HG02884 (cell line): ENCODE data around the gene TNXB.
"Not testable (repeated sequence)": the region's sequence is repeated elsewhere in the genome, so short reads cannot be mapped to it uniquely, and the experiment has no call there.

Source experiments
- ATAC-seq: cut with Tn5 transposase; IDR thresholded peaks from one replicate; pipeline ENCODE4 v1.9.1; 2021; ENCODE audit warnings: mild to moderate bottlenecking, moderate library complexity; ENCODE audit not compliant: unreplicated experiment

The TNXB gene

GRCh38 chr6:32067521-32067920, 41.6 kb downstream of the TNXB start:
- ATAC-seq = not testable (repeated sequence)

- ATAC-seq = no peak
These were observed 44.4 kb downstream of the TNXB start for GRCh38 chr6:32064706-32065105.

- no peak for ATAC-seq
These were observed 48.0 kb downstream of the TNXB start for GRCh38 chr6:32060966-32061655.

GRCh38 chr6:32058511-32058963, 50.6 kb downstream of the TNXB start:
- ATAC-seq = no peak

GRCh38 chr6:32057966-32058365, 51.2 kb downstream of the TNXB start:
- no peak for ATAC-seq

- no peak for ATAC-seq
These were observed 52.9 kb downstream of the TNXB start for GRCh38 chr6:32056254-32056653.

- not testable (repeated sequence) for ATAC-seq
These were observed 53.4 kb downstream of the TNXB start for GRCh38 chr6:32055756-32056155.

- not testable (repeated sequence) for ATAC-seq
These were observed 55.8 kb downstream of the TNXB start for GRCh38 chr6:32053314-32053713.

GRCh38 chr6:32052626-32053025, 56.5 kb downstream of the TNXB start:
- ATAC-seq = not testable (repeated sequence)

- no peak for ATAC-seq
These were observed 58.6 kb downstream of the TNXB start for GRCh38 chr6:32050562-32050961.

- ATAC-seq = not testable (repeated sequence)
These were observed 59.4 kb downstream of the TNXB start for GRCh38 chr6:32049736-32050135.

GRCh38 chr6:32049149-32049548, 60.0 kb downstream of the TNXB start:
- not testable (repeated sequence) for ATAC-seq

GRCh38 chr6:32047855-32048766, 61.0 kb downstream of the TNXB start:
- no peak for ATAC-seq

- no peak for ATAC-seq
These were observed 61.6 kb downstream of the TNXB start for GRCh38 chr6:32047539-32047854.

GRCh38 chr6:32047084-32047478, 62.1 kb downstream of the TNXB start:
- ATAC-seq = no peak

- no peak for ATAC-seq
These were observed 62.6 kb downstream of the TNXB start for GRCh38 chr6:32046450-32047083.

GRCh38 chr6:32045811-32046449, 63.2 kb downstream of the TNXB start:
- no peak for ATAC-seq

- not testable (repeated sequence) for ATAC-seq
These were observed 64.2 kb downstream of the TNXB start for GRCh38 chr6:32044916-32045315.

- ATAC-seq = not testable (repeated sequence)
These were observed 65.4 kb downstream of the TNXB start for GRCh38 chr6:32043589-32044380.

- not testable (repeated sequence) for ATAC-seq
These were observed 66.9 kb downstream of the TNXB start for GRCh38 chr6:32042276-32042675.
